NCI-H128 (cell line): ENCODE results near the gene GRIN3B.

Experiments used
- DNase-seq: peaks from one replicate; lab custom pipeline; 2025; ENCODE audit not compliant: unreplicated experiment; lab: John Stamatoyannopoulos, UW

The GRIN3B gene

GRCh38 chr19:1040476-1041271, 40.5 kb downstream of the GRIN3B start:
- DNase-seq: peak; percentile 66

- no peak for DNase-seq
Measured at GRCh38 chr19:1041272-1041834, 41.1 kb downstream of the GRIN3B start.

GRCh38 chr19:1041835-1042685, 41.8 kb downstream of the GRIN3B start:
- no peak for DNase-seq

- no peak for DNase-seq
Measured at GRCh38 chr19:1042689-1043511, 42.7 kb downstream of the GRIN3B start.

GRCh38 chr19:1045247-1045603, 45.0 kb downstream of the GRIN3B start:
- no peak for DNase-seq

- DNase-seq: no peak
Measured at GRCh38 chr19:1046117-1046626, 46.0 kb downstream of the GRIN3B start.

GRCh38 chr19:1046836-1047695, 46.8 kb downstream of the GRIN3B start:
- no peak for DNase-seq

GRCh38 chr19:1047696-1048147, 47.5 kb downstream of the GRIN3B start:
- no peak for DNase-seq

GRCh38 chr19:1049106-1049505, 48.9 kb downstream of the GRIN3B start:
- no peak for DNase-seq

GRCh38 chr19:1049800-1050199, 49.6 kb downstream of the GRIN3B start:
- no peak for DNase-seq

- no peak for DNase-seq
Measured at GRCh38 chr19:1050989-1051788, 51.0 kb downstream of the GRIN3B start.

- no peak for DNase-seq
Measured at GRCh38 chr19:1051791-1052190, 51.6 kb downstream of the GRIN3B start.

- no peak for DNase-seq
Measured at GRCh38 chr19:1052349-1052975, 52.2 kb downstream of the GRIN3B start.

GRCh38 chr19:1053176-1054101, 53.2 kb downstream of the GRIN3B start:
- DNase-seq: no peak

- DNase-seq: no peak
Measured at GRCh38 chr19:1054102-1055027, 54.1 kb downstream of the GRIN3B start.

- no peak for DNase-seq
Measured at GRCh38 chr19:1055028-1055425, 54.8 kb downstream of the GRIN3B start.
